K562 (cell line): ENCODE data around the gene EXOC5. TPM values are rescaled to one million over a fixed set of nuclear protein-coding genes. Genes with fewer than 3 reads are reported as not detected.

Experiments
- ATAC-seq: fragments of 200-7000 bp; cut with Tn5 transposase; 3 replicates; pipeline ENCODE4 v1.9.1; 2020; ENCODE audit warnings: moderate library complexity
- BruUV-seq: library from RNA; stranded (reverse); fragments of 400-500 nt; replicated peaks from 2 replicates; lab custom pipeline; 2021; lab: Mats Ljungman, UMichigan
- CTCF ChIA-PET: fragments of 300-600 bp; formaldehyde crosslinking; extraction: SDS; loops from one replicate; lab custom pipeline; 2021; ENCODE audit warnings: low intra/inter-chr PET ratio; lab: Yijun Ruan, JAX
- POLR2A ChIA-PET: fragments of 300-600, 350-650 bp; sonication (Branson Sonifier 250); formaldehyde crosslinking; extraction: SDS; loops from one replicate; lab custom pipeline; 2021; ENCODE audit warnings: antibody characterized with exemption, inconsistent platforms; lab: Yijun Ruan, JAX
- DNase-seq, 4 experiments: peaks; one replicate each; pipeline versions ENCODE4 v3.0.0 to v3.0.0-alpha.2; 2011 to 2018; ENCODE audit warnings: low spot score in 3 of 4, mixed read lengths in 3 of 4; ENCODE audit errors: extremely low read depth in 1 of 4
- FAIRE-seq: peaks from 2 replicates; lab custom pipeline; 2011; peaks lifted over from hg19 to GRCh38; lab: Jason Lieb, UNC
- H2AFZ ChIP-seq: 2 replicates; pipeline ENCODE4 v1.6.0; 2011; ENCODE audit warnings: low read depth, low read length, control low read depth, inconsistent platforms
- H3K27ac ChIP-seq: fragments of 200-600 bp; 3 replicates; pipeline ENCODE4 v1.8.0; 2011; ENCODE audit warnings: low read depth, mild to moderate bottlenecking, control low read depth, inconsistent platforms, low read length, moderate library complexity, mixed read lengths; ENCODE audit errors: extremely low read depth
- H3K27me3 ChIP-seq, 2 experiments: fragments of 300-600 bp in 1 of 2; 2 replicates in 1 of 2; 3 replicates in 1 of 2; pipeline versions ENCODE4 v1.6.0 to v1.8.0; 2011; ENCODE audit warnings: inconsistent platforms in 2 of 2, low read length in 2 of 2, mild to moderate bottlenecking in 1 of 2, mixed read lengths in 1 of 2, moderate library complexity in 1 of 2; ENCODE audit not compliant: control insufficient read depth in 2 of 2, insufficient read depth in 2 of 2
- H3K36me3 ChIP-seq: fragments of 300-600 bp; 3 replicates; pipeline ENCODE4 v1.8.0; 2011; ENCODE audit warnings: mild to moderate bottlenecking, low read length, inconsistent platforms; ENCODE audit not compliant: control insufficient read depth, insufficient read depth
- H3K4me1 ChIP-seq, 2 experiments: fragments of 200-600 bp in 1 of 2; replicated peaks in 1 of 2; 2 replicates in 1 of 2; 3 replicates in 1 of 2; pipeline versions ENCODE4 v1.5.1 to v1.8.0; 2011; ENCODE audit warnings: inconsistent platforms in 2 of 2, low read length in 2 of 2, mild to moderate bottlenecking in 1 of 2, mixed read lengths in 1 of 2, moderate library complexity in 1 of 2; ENCODE audit not compliant: control insufficient read depth in 2 of 2, insufficient read depth in 2 of 2
- H3K4me2 ChIP-seq: 2 replicates; pipeline ENCODE4 v1.6.1; 2011; ENCODE audit warnings: low read length, control low read depth, inconsistent platforms, mixed read lengths; ENCODE audit not compliant: insufficient read depth
- H3K4me3 ChIP-seq: fragments of 200-600 bp; sonication (generic), shearing (Covaris generic); 2 replicates; pipeline ENCODE4 v1.5.1; 2016; ENCODE audit warnings: control low read depth, inconsistent platforms
- H3K79me2 ChIP-seq: fragments of 200-600 bp; 3 replicates; pipeline ENCODE4 v1.8.0; 2011; ENCODE audit warnings: low read length, inconsistent platforms; ENCODE audit not compliant: control insufficient read depth, insufficient read depth
- H3K9ac ChIP-seq, 2 experiments: 2 replicates each; pipeline versions ENCODE4 v1.6.0 to v1.6.1; 2011; ENCODE audit warnings: low read depth in 2 of 2, low read length in 2 of 2, control low read depth in 1 of 2, inconsistent platforms in 1 of 2, mild to moderate bottlenecking in 1 of 2, mixed read lengths in 1 of 2; ENCODE audit not compliant: insufficient read depth in 1 of 2
- H3K9me1 ChIP-seq: one replicate; pipeline ENCODE4 v1.6.0; 2011; ENCODE audit warnings: inconsistent platforms, mild to moderate bottlenecking, low read length, moderate library complexity; ENCODE audit not compliant: control insufficient read depth, insufficient read depth
- H3K9me3 ChIP-seq: replicated peaks from 2 replicates; pipeline ENCODE4 v1.5.1; 2011; ENCODE audit warnings: low read depth, low read length, inconsistent platforms; ENCODE audit not compliant: control insufficient read depth, insufficient read depth
- H4K20me1 ChIP-seq: replicated peaks from 2 replicates; pipeline ENCODE4 v1.6.1; 2011; ENCODE audit warnings: low read length, inconsistent platforms, mixed read lengths; ENCODE audit not compliant: control insufficient read depth, insufficient read depth
- BCLAF1 ChIP-seq, 2 experiments: fragments of 450-650 bp in 1 of 2; IDR thresholded peaks; 2 replicates each; pipeline ENCODE4 v1.6.1; 2011 to 2017; ENCODE audit warnings: low read depth in 2 of 2, antibody characterized with exemption in 1 of 2, borderline replicate concordance in 1 of 2, low read length in 1 of 2, mild to moderate bottlenecking in 1 of 2, mixed read lengths in 1 of 2; ENCODE audit not compliant: control insufficient read depth in 1 of 2
- CLOCK ChIP-seq: fragments of 250-450 bp; sonication (Bioruptor Pico); IDR thresholded peaks from 2 replicates; pipeline ENCODE4 v1.4.0; 2020; ENCODE audit warnings: mild to moderate bottlenecking, moderate library complexity, borderline replicate concordance
- KDM4B ChIP-seq, 2 experiments: fragments of 450-650 bp in 1 of 2; sonication (generic) in 1 of 2; IDR thresholded peaks; 2 replicates each; pipeline ENCODE4 v1.6.1; 2016 to 2017; ENCODE audit warnings: borderline replicate concordance in 2 of 2, antibody characterized with exemption in 1 of 2, low read depth in 1 of 2, mild to moderate bottlenecking in 1 of 2
- KDM5B ChIP-seq: fragments of 200-600 bp; sonication (generic); IDR thresholded peaks from 2 replicates; pipeline ENCODE4 v1.6.1; 2012; ENCODE audit warnings: low read depth, mild to moderate bottlenecking, moderate library complexity, low read length, control low read depth, inconsistent platforms; ENCODE audit not compliant: insufficient replicate concordance
- MNT ChIP-seq, 2 experiments: fragments of 450-650 bp; conservative IDR thresholded peaks; 2 replicates each; pipeline ENCODE4 v1.6.1; 2017; ENCODE audit warnings: mild to moderate bottlenecking in 2 of 2, moderate library complexity in 2 of 2
- PATZ1 ChIP-seq: fragments of 250-450 bp; sonication (Bioruptor Pico); IDR thresholded peaks from 2 replicates; pipeline ENCODE4 v1.5.0; 2020; ENCODE audit warnings: mild to moderate bottlenecking, borderline replicate concordance
- PHF21A ChIP-seq: fragments of 450-650 bp; IDR thresholded peaks from 2 replicates; pipeline ENCODE4 v1.6.1; 2017; ENCODE audit warnings: low read depth, borderline replicate concordance
- THRAP3 ChIP-seq: fragments of 450-650 bp; IDR thresholded peaks from 2 replicates; pipeline ENCODE4 v1.6.1; 2016; ENCODE audit warnings: mild to moderate bottlenecking, inconsistent platforms, borderline replicate concordance
- ZNF253 ChIP-seq: fragments of 250-450 bp; sonication (Bioruptor Pico); conservative IDR thresholded peaks from 2 replicates; pipeline ENCODE4 v1.6.1; 2021; ENCODE audit warnings: mild to moderate bottlenecking
- ZNF347 ChIP-seq: fragments of 450-650 bp; formaldehyde crosslinking; IDR thresholded peaks from 2 replicates; pipeline ENCODE4 v1.4.0; 2020; ENCODE audit warnings: low read depth, mild to moderate bottlenecking, moderate library complexity
- WGBS: fragments of 100-300 bp; shearing (Covaris generic); methylation state at CpG from one replicate; pipeline ENCODE4 v1.1.6; 2016; ENCODE audit warnings: low coverage, mixed read lengths; ENCODE audit not compliant: insufficient coverage; ENCODE audit errors: missing lambda C conversion rate; 5-methylcytosine and 5-hydroxymethylcytosine counted together
- in situ Hi-C: fragments of 300-500 bp; cut with MboI; formaldehyde crosslinking; loops from 4 replicates; pipeline ENCODE4 v1.15.0; 2018; ENCODE audit warnings: inconsistent platforms, mixed read lengths
- intact Hi-C: fragments of 100-400 bp; cut with micrococcal nuclease; formaldehyde crosslinking; loops from 2 replicates; pipeline ENCODE4 v1.14.2; 2022
- polyA plus RNA-seq, 8 experiments: library from polyadenylated mRNA; depleted of rRNA in 4 of 8; stranded (reverse) in 5 of 8; unstranded in 3 of 8; fragments of >200 nt; fragmentation: Nextera tagmentation in 2 of 8; fragmentation: Illumina TruSeq in 1 of 8; extraction: Ambion mirVana in 2 of 8; extraction: Trizol in 1 of 8; gene quantifications; 2 replicates each; pipeline versions ENCODE4 v1.2.1 to v1.2.3, GENCODE V29; 2011 to 2014; ENCODE audit warnings: inconsistent platforms in 1 of 8, missing spikeins in 1 of 8
- total RNA-seq, 7 experiments: library from RNA; depleted of rRNA in 6 of 7; stranded (reverse); fragments of >200 nt in 6 of 7; fragmentation: Illumina TruSeq in 2 of 7; extraction: Trizol in 2 of 7; gene quantifications; 2 replicates each; pipeline versions ENCODE4 v1.2.1 to v1.2.3, GENCODE V29; 2011 to 2021; ENCODE audit warnings: low replicate concordance in 1 of 7

Gene EXOC5
- total and polyA plus RNA-seq, 9 of the 15 experiments (the other 6 are each of a cell fraction or from before 2014, with no cell fraction given): 5.7 to 50.3 (median 32.0) TPM

- Histone ChIP-seq H3K9ac (no peak overlapping the region), H3K79me2 (no peaks in the 10 kb centered on the region), H4K20me1 (no peaks in the 10 kb centered on the region), H3K27me3 (no peaks in the 10 kb centered on the region), H3K36me3 (peaks cover 41% of the 10 kb centered on the region; the same call in 2 of the 3 replicates), H3K4me3 (no peak overlapping the region), H3K4me2 (no peak overlapping the region), H3K4me1 (0 out of 5 replicates have a peak, but pooled peaks cover 0 to 4% of the 10 kb centered on the region in 2 experiments), H3K27ac (no peak overlapping the region), H2AFZ (no peak overlapping the region), H3K9me3 (no peaks in the 10 kb centered on the region), H3K9me1 (no peaks in the 10 kb centered on the region)
- 85% methylated on average over 5 of the region's 5 CpGs for WGBS
- in situ Hi-C loops (no loop called here), intact Hi-C loops (loop anchor here (10.0 kb wide), 3 partner anchors 96 to 806 kb away; no protein-coding TSS in a partner anchor)
- FAIRE-seq (no peak), DNase-seq (no peak), ATAC-seq (no peak)
- POLR2A ChIA-PET: no interaction called here
- no TSS peak for BruUV-seq
- CTCF ChIA-PET: no interaction called here
- TF ChIP-seq ZNF253 (CRISPR knock-in tag) (no peak), CLOCK (CRISPR knock-in tag) (no peak), BCLAF1 (IDR thresholded peaks at IDR 0.05; ENCODE audit: borderline replicate concordance in 1 of 2, control insufficient read depth in 1 of 2, low read depth in 2 of 2, low read length in 1 of 2) (no peak), PHF21A (no peak), THRAP3 (no peak), PATZ1 (CRISPR knock-in tag) (no peak), ZNF347 (CRISPR knock-in tag) (no peak), KDM4B (IDR thresholded peaks at IDR 0.05; ENCODE audit: borderline replicate concordance in 2 of 2, low read depth in 1 of 2) (no peak), MNT (conservative IDR thresholded peaks at IDR 0.05) (no peak), KDM5B (no peak)
Measured at GRCh38 chr14:57290751-57291150, 22.0 kb upstream of the EXOC5 start.
